Heart left ventricle (tissue), 16 donors: ENCODE data around the gene CDC16. TPM values are rescaled to one million over a fixed set of nuclear protein-coding genes. Genes with fewer than 3 reads are reported as not detected.
A peak's percentile ranks its signal among the peaks of the same experiment; 100 is the strongest.

ENCODE experiments used
- ATAC-seq, 4 donors: fragments of 200-7000 bp; cut with Tn5 transposase; one replicate each; pipeline ENCODE4 v1.9.1; 2020 to 2022; ENCODE audit warnings: moderate library complexity in 4 of 4, mild to moderate bottlenecking in 3 of 4, moderate number of reproducible peaks in 1 of 4
- DNase-seq, 5 donors: peaks; one replicate each; pipeline ENCODE4 v3.0.0-alpha.2; 2020
- H3K27ac ChIP-seq, 12 donors: fragments of 200-600 bp; sonication (generic) in 4 of 12; one replicate each; pipeline versions ENCODE4 v1.5.0 to v1.8.0; 2016 to 2022; ENCODE audit warnings: mild to moderate bottlenecking in 2 of 12
- H3K27me3 ChIP-seq, 9 donors: fragments of 200-600 bp; sonication (generic) in 2 of 9; one replicate each; pipeline versions ENCODE4 v1.5.1 to v1.8.0; 2016 to 2022; ENCODE audit warnings: mild to moderate bottlenecking in 3 of 9
- H3K36me3 ChIP-seq, 9 donors: fragments of 200-600 bp; sonication (generic) in 2 of 9; one replicate each; pipeline versions ENCODE4 v1.5.0 to v1.8.0; 2018 to 2022; ENCODE audit warnings: mild to moderate bottlenecking in 2 of 9
- H3K4me1 ChIP-seq, 12 donors: fragments of 200-600 bp; sonication (generic) in 4 of 12; one replicate each; pipeline versions ENCODE4 v1.5.0 to v1.8.0; 2016 to 2022; ENCODE audit warnings: mild to moderate bottlenecking in 3 of 12
- H3K4me3 ChIP-seq, 12 donors: fragments of 200-600 bp; sonication (generic) in 4 of 12; one replicate each; pipeline versions ENCODE4 v1.5.0 to v1.8.0; 2017 to 2022; ENCODE audit warnings: mild to moderate bottlenecking in 9 of 12, moderate library complexity in 4 of 12
- H3K9me3 ChIP-seq, 12 donors: fragments of 200-600 bp; sonication (generic) in 4 of 12; one replicate each; pipeline versions ENCODE4 v1.5.0 to v1.8.0; 2016 to 2022; ENCODE audit warnings: mild to moderate bottlenecking in 1 of 12
- CTCF ChIP-seq, 12 donors: fragments of 200-600 bp; sonication (generic) in 4 of 12; IDR thresholded peaks; one replicate each; pipeline versions ENCODE4 v1.5.0 to v1.8.0; 2018 to 2022; ENCODE audit warnings: antibody characterized with exemption in 12 of 12, mild to moderate bottlenecking in 5 of 12
- POLR2A ChIP-seq, 2 donors: fragments of 450-650 bp; IDR thresholded peaks; one replicate each; pipeline ENCODE4 v1.6.1; 2017; ENCODE audit warnings: antibody characterized with exemption in 2 of 2, mild to moderate bottlenecking in 2 of 2, moderate library complexity in 2 of 2
- WGBS, 4 donors: extraction: QIAGEN DNeasy Blood & Tissue Kit in 2 of 4; methylation state at CpG; one replicate each; pipeline versions ENCODE4 v1.1.5 to v1.1.7; 2013 to 2018; 5-methylcytosine and 5-hydroxymethylcytosine counted together
- intact Hi-C, 10 donors: fragments of 100-400 bp; cut with DNase I; formaldehyde crosslinking; loops; one replicate each; pipeline versions ENCODE4 v1.11.1 to v1.14.2; 2022
- polyA plus RNA-seq, 2 donors: library from polyadenylated mRNA; stranded (reverse); fragments of 200-250 nt; gene quantifications; one replicate each; pipeline ENCODE4 v1.2.3, GENCODE V29; 2013
- total RNA-seq, 9 donors: library from RNA; depleted of rRNA in 2 of 9; stranded (reverse); fragments of >200 nt in 2 of 9; fragmentation: NEBNext Ultra II Directional in 3 of 9; extraction: Animal tissue kit (Norgen Biotek cat#: 25700) in 3 of 9; gene quantifications; one replicate each; pipeline versions ENCODE4 v1.1.0 to v1.2.4, GENCODE V29; 2016 to 2023
- donor health status: ischemic (EF 13 %, LVEDD 7.1; RV severe dilation, severe dysfunction).
- donor health status: healthy with polysubstance abuse.
- donor health status: DM: no; HTN: yes; CAD: no.
- donor health status: DM: no; HTN: no; CAD: no.
- donor health status: ischemic (EF 25% LVEDD 6.9; RV normal size, moderate dysfunction).
- donor health status: ischemic (EF 25% LVEDD 5.7; RV mildly dilated, moderate dysfunction).
- donor health status: healthy.
- donor health status: DM: yes; HTN: yes; CAD: no.
- donor health status: ischemic (EF 35%, LVEDD 5.7; RV mildly dilated, moderate dysfunction).
- donor health status: nonischemic (EF 11% LVEDD 7.7; RV severe dilation, severe dysfunction).
- donor health status: DM: yes; HTN: yes; CAD: no.
- donor health status: PGD.
- donor health status: ischemic (EF 29% LVEDD 5.4; RV normal size, mild dysfunction).
- donor health status: nonischemic (EF 23%, LVEDD 6.1; RV moderate dilation, normal function).

The CDC16 gene
- total and polyA plus RNA-seq, 11 donors, result 20.0 to 41.7 (median 32.4) TPM

GRCh38 chr13:114230117-114230516, 4.6 kb upstream of the CDC16 start:
- DNase-seq, result no peak
- WGBS, 4 donors, result 32 to 45% (median 39%) methylated on average over 7 of the region's 7 CpGs
- TF ChIP-seq CTCF (IDR thresholded peaks at IDR 0.05), result no peak
- TF ChIP-seq POLR2A (IDR thresholded peaks at IDR 0.05), result no peak
- ATAC-seq, result no peak
- Histone ChIP-seq H3K27me3 (peaks cover 0 to 36% (median 9%) of the 10 kb centered on the region in 9 donors), H3K27ac (no peak overlapping the region), H3K4me1 (peaks cover 0 to 22% (median 4%) of the 10 kb centered on the region in 12 donors), H3K4me3 (no peak overlapping the region), H3K36me3 (no peaks in the 10 kb centered on the region), H3K9me3 (no peaks in the 10 kb centered on the region)
- intact Hi-C loops, result no loop called here

GRCh38 chr13:114230575-114230974, 4.1 kb upstream of the CDC16 start:
- Histone ChIP-seq H3K4me1 (peaks cover 0 to 24% (median 6%) of the 10 kb centered on the region in 12 donors), H3K9me3 (no peaks in the 10 kb centered on the region), H3K27ac (no peak overlapping the region), H3K4me3 (no peak overlapping the region), H3K27me3 (peaks cover 0 to 36% (median 9%) of the 10 kb centered on the region in 9 donors), H3K36me3 (no peaks in the 10 kb centered on the region)
- 28 to 44% (median 32%) methylated on average over 3 of the region's 3 CpGs for WGBS, 4 donors
- no peak for DNase-seq
- TF ChIP-seq CTCF (IDR thresholded peaks at IDR 0.05) (no peak), POLR2A (IDR thresholded peaks at IDR 0.05) (no peak)
- ATAC-seq, result no peak
- intact Hi-C loops, result no loop called here

GRCh38 chr13:114231886-114232285, 2.8 kb upstream of the CDC16 start:
- 71 to 86% (median 81%) methylated on average over 8 of the region's 8 CpGs for WGBS, 4 donors
- TF ChIP-seq CTCF (IDR thresholded peaks at IDR 0.05) (no peak), POLR2A (IDR thresholded peaks at IDR 0.05) (no peak)
- DNase-seq (no peak), ATAC-seq (no peak)
- no peak overlapping the region for H3K27ac ChIP-seq
- intact Hi-C loops, result no loop called here
- H3K9me3 ChIP-seq, result no peaks in the 10 kb centered on the region
- peaks cover 0 to 4% (median 3%) of the 10 kb centered on the region in 9 donors for H3K36me3 ChIP-seq
- no peak overlapping the region for H3K4me3 ChIP-seq
- peaks cover 0 to 29% (median 12%) of the 10 kb centered on the region in 12 donors for H3K4me1 ChIP-seq
- peaks cover 0 to 35% (median 9%) of the 10 kb centered on the region in 9 donors for H3K27me3 ChIP-seq

- no peak for ATAC-seq
- WGBS, 4 donors, result 64 to 79% (median 72%) methylated on average over 4 of the region's 4 CpGs
These were observed 442 bp upstream of the CDC16 start for GRCh38 chr13:114234266-114234644.

More at GRCh38 chr13:114234266-114234644, 442 bp upstream of the CDC16 start:
- no peak for TF ChIP-seq POLR2A (IDR thresholded peaks at IDR 0.05)
- no peak for TF ChIP-seq CTCF (IDR thresholded peaks at IDR 0.05)
- Histone ChIP-seq H3K4me3 (peak overlapping the region; percentile 59 to 100 (median 94)), H3K9me3 (no peaks in the 10 kb centered on the region), H3K36me3 (peaks cover 0 to 28% (median 24%) of the 10 kb centered on the region in 9 donors), H3K27me3 (peaks cover 0 to 17% (median 7%) of the 10 kb centered on the region in 9 donors), H3K27ac (peak overlapping the region; percentile 74 to 93 (median 84)), H3K4me1 (peaks cover 0 to 23% (median 12%) of the 10 kb centered on the region in 12 donors)
- no peak for DNase-seq
- intact Hi-C loops, result loop anchor here in 1 of 10 donors (2.0 kb wide), 1 partner anchor 417 kb away; no protein-coding TSS in a partner anchor
